GM19328 (cell line): ENCODE results near the gene CTRB1.
"Not testable (repeated sequence)": the region's sequence is repeated elsewhere in the genome, so short reads cannot be mapped to it uniquely, and the experiment has no call there.

Experiments used
- ATAC-seq: cut with Tn5 transposase; IDR thresholded peaks from one replicate; pipeline ENCODE4 v1.9.1; 2021; ENCODE audit warnings: mild to moderate bottlenecking, moderate library complexity; ENCODE audit not compliant: unreplicated experiment

The CTRB1 gene

DNA sequence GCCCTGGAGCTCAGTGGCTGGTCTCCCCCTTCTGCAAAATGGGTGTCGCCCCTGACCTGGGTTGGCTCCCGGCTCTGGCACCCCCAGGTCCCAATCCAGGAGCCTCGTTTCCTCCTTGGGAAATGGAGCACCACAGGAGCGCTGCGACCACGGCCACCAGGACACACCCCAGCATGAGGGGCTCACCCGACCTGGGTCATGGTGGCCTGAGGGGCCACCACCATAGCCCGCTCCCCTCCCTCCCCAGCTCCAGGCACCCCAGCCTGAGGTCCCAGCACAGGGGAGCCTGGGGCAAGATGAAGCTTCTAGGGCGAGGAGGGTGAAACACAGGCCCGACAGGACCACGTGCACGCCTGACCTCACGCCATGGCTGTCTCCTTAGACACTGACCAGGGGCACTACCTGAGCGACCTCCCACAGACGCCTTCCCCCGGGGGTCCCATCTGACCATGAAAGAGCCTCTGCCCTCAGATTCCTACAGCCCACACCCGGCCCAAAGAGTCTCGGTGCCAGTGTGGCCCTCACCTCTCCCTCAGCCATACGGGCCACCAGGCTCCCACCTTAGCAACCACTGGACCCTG, 20.8 kb downstream of the CTRB1 start:
- no peak for ATAC-seq

GRCh38 chr16:75240633-75241032, 21.8 kb downstream of the CTRB1 start:
- ATAC-seq, result not testable (repeated sequence)

DNA sequence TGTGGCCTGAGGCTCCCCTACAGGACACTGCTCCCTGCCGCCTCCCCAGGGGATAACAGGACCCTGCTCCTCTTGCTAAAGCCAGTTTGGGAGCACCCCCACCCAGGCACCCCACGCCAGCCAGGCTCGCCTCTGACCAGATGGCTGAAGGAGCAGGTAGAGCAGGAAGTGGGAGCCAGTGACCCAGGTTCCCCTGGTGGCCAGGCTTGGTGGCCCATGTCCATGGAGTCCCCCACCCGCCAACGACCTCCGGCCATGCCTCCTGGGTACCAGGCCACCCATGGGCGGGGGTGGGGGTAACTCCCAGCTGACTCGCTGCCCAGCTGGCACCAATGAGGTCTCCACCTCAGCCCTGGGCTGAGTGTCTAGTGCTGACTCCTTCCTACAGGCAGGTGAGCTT, 22.6 kb downstream of the CTRB1 start:
- no peak for ATAC-seq

DNA sequence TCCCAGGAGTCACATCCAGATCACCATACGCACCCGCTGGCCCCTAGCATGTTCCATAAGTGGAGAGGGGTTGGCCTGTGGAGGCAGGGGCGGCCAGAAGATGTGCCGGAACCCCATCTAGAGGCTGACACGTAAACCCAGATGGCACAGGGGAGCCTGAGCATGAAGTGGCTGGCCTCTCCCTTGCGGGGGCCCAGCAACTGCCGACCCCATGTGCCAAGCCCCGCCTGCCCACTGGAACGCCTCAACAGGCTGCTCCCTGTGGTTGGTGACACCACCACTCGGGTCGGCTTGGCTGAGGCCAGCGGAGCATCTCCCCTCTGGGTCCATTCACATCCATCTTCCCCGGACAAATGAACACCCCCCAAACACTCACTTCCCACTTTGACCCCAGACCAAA, 23.2 kb downstream of the CTRB1 start:
- ATAC-seq, result no peak

DNA sequence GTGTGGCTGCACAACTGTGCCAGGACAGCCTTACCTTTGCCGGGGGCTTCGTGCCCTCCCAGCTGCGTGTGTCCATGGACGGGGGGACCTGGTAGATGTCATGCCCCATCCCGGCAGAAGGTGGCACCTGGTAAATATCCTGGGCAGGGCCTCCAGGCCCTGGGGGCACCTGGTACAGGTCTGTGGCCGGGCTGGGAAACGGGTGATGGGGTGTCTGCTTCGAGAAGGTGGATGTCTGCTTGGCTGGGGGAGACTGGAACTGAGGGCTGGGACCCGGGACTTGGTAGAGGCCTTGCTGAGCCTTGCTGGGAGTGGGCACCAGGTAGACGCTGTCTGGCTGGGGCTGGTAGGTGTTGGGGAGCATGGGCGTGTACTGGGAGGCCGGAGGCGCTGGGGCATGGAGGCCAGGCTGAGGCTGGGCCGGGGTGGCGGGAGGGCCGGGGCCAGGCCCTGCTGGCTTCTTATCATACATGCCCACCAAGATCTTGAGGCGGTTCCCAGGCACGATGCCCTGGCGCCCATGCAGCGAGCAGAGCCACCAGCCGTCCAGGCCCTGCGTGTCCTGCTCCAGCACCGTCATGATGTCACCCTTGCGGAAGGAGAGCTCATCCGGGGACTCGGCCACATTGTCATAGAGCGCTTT, 23.8 kb downstream of the CTRB1 start:
- not testable (repeated sequence) for ATAC-seq

- no peak for ATAC-seq
These were observed 25.0 kb downstream of the CTRB1 start for GRCh38 chr16:75243667-75244224.

GRCh38 chr16:75244225-75244809, 25.5 kb downstream of the CTRB1 start:
- ATAC-seq, result no peak

DNA sequence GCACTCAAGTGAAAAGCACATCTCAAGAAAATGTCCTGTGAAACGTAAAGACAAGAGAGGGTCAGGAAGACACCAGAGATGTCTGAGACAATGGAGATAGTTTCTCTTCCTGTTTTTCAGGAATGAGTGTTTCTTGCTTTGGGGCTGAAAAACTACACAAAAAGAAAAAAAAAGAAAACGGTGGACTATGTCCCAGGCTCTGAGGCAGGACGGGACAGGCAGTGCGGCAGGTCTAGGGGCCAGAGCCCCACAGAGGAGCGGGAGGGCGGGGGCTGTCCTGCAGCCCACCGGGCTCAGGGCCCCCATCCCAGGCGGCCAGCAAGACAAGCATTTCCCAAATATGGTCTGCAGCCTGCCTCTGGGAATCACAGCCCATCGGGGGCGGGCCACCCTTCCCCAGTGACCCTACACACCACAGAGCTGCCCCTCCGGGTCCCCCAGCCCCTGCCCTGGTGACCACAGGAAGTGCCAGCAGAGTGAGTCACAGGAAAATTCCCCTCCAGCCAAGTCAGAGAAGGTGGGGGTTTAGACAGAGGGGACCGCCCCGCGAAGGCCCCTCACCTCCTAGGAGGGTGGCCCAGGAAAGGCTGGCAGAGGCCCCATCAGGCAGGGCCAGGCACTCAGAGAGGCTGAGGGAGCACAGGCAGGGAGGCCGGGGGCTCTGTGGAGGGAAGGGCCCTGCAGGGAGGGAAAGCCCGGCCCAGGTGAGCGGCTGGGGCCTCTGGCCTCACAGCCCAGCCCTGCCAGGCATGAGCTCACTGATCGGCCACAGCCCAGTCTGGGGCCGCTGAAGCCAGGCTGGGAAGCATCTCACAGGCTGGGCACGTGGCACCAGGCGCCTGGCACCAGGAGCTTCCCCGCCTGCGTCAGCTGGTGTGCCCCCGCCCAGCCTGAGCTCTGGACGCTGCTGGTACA, 26.3 kb downstream of the CTRB1 start:
- no peak for ATAC-seq

- no peak for ATAC-seq
These were observed 27.9 kb downstream of the CTRB1 start for GRCh38 chr16:75246504-75247205.

DNA sequence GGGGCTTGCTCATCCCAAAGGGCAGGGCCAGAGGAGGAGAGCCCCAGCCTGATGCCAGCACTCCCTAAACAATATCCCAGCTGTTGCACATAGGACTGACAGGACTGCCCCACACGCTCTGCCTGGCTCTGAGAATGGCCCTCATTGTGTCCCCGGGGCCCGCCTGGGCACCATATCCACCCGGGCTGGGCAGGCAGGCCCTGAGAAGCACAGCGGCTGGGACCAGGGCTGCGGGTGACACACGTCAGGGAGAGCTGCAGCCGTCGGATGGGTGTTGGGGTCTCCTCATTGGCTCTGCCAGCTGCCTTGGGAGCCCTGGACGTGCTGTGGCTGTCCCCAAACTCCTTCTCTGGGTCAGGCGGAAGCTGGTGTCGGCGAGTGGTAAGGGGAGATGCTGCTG, 28.5 kb downstream of the CTRB1 start:
- ATAC-seq, result no peak

DNA sequence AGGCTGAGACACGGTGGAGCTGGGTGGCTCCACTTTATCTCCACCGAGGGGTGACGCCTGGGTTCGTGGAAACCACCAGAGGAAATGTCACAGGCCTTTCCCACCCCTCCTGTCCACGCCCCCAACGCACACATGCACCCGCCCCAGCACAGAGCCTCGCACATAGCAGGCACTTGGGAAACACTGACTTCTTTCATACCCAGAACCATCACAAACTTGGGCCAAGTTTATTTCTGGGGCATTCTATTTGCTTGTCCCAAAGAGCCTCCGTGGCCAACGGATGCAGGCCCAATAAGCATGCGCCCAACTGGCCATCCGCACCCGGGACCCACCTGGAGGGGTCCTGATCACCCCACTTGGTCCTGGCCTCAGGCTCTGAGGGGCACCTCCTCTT, 29.4 kb downstream of the CTRB1 start:
- no peak for ATAC-seq

DNA sequence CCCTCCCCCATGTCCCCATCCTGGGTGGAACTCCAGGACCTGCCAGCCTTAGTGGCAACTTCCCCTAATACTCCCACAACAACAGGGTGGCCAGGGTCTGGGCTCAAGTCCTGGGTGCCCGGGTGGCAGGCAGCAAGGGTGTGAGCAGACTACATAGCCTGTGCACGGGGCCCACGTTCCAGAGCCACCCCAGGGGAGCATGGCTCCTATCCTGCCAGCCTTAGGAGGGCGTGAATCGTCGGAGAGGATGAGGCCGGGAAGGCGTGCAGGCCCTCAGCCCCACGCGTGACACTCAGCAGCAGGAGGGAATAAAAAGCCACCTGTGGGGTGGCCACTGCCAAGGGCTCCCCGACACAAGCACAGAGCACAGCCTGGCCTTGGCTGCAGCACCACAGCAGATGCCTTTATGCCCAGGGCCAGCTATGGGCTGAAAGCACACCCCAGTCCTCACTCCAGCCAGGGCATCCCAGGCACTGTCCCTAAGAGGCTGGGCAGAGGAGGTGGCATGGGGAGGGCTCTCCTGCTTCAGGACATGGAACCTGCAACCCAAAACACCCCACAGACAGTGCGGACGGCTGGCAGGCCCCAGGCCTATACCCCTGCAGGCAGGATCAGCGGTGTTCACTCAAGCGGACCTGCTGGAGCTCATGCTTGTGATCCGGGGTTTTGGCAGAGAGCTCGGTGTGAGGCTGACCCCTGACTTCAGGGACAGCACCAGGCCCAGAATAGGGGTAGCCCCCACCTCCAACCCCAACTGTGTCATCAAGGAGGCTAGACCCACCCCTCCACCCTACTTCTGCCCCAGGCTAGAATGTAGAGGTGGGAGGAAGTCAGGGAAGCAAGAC, 30.0 kb downstream of the CTRB1 start:
- ATAC-seq, result no peak

DNA sequence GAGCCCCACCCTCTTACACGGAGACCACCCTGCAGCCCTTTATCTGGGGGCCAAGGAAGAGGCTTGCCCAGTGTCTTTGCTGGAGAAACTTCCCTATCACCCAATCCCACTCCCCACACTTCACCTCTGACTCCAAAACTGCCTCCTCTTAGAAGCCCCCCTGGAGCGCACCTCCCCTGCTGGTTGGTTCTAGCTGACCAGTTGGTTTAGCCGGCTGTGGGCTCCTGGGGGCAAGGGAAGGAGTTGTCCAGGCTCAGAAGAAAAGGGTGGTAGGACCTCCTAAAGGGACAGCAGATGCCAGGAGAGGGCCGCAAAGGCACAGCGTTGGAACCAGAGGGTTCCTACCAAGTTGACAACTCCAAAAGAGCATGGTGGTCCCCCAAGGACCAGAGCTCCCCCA, 30.7 kb downstream of the CTRB1 start:
- ATAC-seq, result no peak

DNA sequence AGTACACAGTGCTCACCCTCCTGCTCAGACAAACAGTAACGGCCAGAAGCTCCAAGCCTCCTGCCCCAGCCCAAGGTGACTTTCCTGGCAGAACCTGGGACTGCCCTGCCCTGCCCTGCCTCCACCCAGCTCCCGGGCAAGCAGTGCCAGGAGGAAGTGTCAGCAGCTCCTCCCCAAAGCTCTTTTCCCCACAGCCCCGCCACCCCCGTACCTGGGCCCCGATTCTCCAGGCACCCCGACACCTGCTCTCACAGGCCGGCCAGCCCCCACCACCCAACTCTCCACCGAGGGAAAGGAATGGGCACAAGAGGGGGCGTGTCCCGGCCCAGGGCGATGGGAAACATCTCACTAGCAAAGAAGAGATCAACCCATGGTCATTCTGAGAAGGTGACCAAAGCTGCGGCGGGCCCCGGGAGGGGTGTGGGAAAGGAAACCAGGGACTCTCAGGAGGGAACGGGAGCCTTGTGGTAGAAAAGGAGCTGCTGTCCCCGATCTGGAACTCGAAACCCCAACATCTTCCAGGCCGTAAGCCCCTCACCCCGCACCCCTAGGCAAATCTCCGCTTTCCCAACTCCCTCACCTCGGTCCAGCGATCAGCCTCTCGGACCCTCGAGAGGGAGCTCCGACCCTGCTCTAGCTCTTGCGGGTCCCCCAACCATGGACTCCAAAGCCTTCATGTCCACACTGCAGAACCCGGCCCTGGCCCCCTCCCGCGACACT, 31.5 kb downstream of the CTRB1 start:
- ATAC-seq, result no peak

DNA sequence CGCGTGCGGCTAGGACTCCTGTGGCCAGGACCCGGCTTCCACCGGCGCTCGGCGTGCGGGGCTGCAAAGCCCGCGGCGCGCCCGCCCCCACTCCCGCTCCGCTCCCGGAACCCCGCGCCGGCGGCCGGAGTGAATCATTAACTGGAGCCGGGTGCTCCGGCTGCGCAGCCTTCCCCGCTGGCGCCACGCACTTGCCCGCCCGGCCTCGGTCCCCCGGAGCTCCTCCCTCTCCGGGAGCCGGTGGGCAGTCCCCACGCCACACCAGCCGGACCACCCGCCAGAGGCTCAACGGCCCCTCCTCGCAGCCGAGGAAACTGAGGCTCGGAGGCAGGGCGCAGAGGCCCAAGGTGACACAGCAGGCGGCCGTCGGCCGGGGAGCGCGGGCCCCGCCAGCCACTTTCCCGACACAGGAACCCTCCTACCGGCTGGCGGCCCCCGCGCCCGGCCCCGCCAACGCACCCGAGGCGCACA, 32.1 kb downstream of the CTRB1 start:
- ATAC-seq, result peak; percentile 23

DNA sequence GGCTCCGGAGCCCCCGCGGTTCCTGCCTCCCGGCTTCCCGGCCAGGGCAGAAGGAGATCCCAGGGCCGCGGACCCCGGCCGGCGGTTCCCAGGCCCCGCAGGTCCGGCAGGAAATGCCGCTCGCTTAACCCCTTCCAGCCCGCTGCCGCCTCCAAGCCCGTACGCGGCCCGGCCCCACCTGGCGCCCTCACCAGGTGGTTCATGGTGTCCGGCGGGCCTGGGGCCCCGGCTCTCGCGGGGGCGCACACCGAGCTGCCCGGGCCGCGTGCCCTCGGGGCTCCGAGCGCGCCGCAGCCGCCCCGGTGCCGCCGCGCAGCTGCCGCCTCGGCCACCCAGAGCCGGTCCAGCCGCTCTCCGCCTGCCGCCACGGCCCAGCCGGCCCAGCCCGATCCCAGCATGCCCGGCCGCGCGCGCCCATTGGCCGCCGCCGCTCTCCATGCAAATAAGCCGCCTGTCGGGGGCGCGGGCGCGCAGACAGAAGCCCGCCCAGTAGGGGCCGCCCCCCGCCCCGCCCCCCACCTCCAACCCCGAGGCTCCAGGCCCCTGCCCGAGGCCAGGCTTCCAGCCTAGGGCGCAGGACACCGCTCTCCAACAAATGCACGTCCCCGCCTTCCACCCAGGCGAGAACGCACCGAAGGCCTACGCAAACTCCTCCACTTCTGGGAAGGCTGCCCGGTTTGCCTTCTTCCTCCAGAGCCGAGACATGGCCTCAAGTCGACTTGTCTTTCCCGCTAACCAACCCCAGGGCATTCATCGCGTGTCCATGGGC, 32.7 kb downstream of the CTRB1 start, which contains the start of gene BCAR1:
BCAR1 (minus strand) TSS at position 345 of the 769 bp plus-strand sequence; CDS start at position 203, 142 bp downstream.
- ATAC-seq, result peak; percentile 69

DNA sequence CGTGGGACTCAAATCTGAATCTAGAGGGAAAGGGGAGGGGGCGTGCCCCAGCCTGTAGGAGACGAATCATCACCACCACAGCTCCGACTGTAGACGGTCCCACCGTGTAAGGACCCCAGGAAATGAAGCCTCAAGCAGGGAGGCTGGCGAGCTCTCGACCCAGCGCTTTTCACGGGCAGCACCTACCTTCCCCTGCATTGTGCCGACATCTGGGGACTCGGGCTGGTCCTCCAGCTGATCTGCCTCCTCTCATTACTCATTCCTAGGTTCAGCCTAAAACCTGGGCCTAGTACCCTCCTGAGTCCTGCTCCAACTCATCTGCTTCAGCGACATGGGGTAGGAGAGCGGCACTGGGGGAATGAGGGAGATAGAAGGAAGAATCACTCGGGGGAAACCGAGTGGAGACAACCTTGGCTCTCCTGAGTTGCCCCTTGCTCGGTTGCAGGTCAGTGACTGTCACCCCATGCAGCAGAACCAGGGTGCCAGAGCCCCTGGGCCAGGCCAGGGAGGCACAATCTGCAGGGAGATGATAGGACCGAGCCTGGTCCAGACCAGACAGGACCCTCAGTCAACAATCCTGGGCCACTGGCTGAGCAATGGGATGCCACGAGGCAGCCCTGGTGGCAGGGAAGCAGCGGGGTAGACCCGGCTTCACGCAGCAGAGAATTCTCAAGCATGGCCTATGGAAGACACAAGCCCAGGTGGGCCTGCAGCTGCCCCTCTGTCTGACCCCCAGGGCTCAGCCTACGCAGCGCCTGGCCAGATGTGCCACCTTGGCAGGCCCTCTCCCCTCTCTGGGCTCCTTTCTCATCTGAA, 33.5 kb downstream of the CTRB1 start:
- no peak for ATAC-seq
